Cardiac muscle cell (in vitro differentiated cells and primary cell): ENCODE data around the gene FGF5. TPM values are rescaled to one million over a fixed set of nuclear protein-coding genes. Genes with fewer than 3 reads are reported as not detected.

Experiments used
- DNase-seq, 2 donors: peaks; one replicate each; pipeline versions ENCODE4 v3.0.0 to v3.0.0-alpha.2; 2010 to 2017; ENCODE audit warnings: low read depth in 1 of 2, low spot score in 1 of 2
- H3K27ac ChIP-seq: fragments of 200-600 bp; sonication (generic); 2 replicates; pipeline ENCODE4 v1.5.1; 2016
- H3K27me3 ChIP-seq: fragments of 200-600 bp; sonication (generic); 2 replicates; pipeline ENCODE4 v1.6.0; 2016; ENCODE audit warnings: control low read depth
- H3K36me3 ChIP-seq: fragments of 200-600 bp; sonication (generic); 2 replicates; pipeline ENCODE4 v1.5.1; 2016; ENCODE audit warnings: control low read depth
- H3K4me1 ChIP-seq: fragments of 200-600 bp; sonication (generic); 2 replicates; pipeline ENCODE4 v1.8.1; 2017; ENCODE audit warnings: low read depth, mild to moderate bottlenecking, mixed run types
- H3K4me3 ChIP-seq: fragments of 200-600 bp; sonication (generic); 2 replicates; pipeline ENCODE4 v1.5.1; 2016; ENCODE audit warnings: mild to moderate bottlenecking
- H3K9me3 ChIP-seq: fragments of 200-600 bp; sonication (generic); 2 replicates; pipeline ENCODE4 v1.5.1; 2017; ENCODE audit warnings: low read depth, mild to moderate bottlenecking, control low read depth
- polyA plus RNA-seq: library from polyadenylated mRNA; unstranded; fragments of >200 nt; fragmentation: Nextera tagmentation; extraction: Ambion mirVana; gene quantifications from 2 replicates; pipeline ENCODE4 v1.2.1, GENCODE V29; 2016
- total RNA-seq: library from RNA; depleted of rRNA; stranded (reverse); fragments of >200 nt; gene quantifications from 2 replicates; pipeline ENCODE4 v1.2.3, GENCODE V29; 2016
- TF ChIP-seq, protein P1 (sequence below): IDR thresholded peaks from 2 replicates; pipeline ENCODE4 v1.5.1; 2012; ENCODE audit warnings: low read depth, mild to moderate bottlenecking, low read length

The FGF5 gene
- total and polyA plus RNA-seq, 2 experiments from 2014 or later, result 0.21 to 2.0 TPM

DNA sequence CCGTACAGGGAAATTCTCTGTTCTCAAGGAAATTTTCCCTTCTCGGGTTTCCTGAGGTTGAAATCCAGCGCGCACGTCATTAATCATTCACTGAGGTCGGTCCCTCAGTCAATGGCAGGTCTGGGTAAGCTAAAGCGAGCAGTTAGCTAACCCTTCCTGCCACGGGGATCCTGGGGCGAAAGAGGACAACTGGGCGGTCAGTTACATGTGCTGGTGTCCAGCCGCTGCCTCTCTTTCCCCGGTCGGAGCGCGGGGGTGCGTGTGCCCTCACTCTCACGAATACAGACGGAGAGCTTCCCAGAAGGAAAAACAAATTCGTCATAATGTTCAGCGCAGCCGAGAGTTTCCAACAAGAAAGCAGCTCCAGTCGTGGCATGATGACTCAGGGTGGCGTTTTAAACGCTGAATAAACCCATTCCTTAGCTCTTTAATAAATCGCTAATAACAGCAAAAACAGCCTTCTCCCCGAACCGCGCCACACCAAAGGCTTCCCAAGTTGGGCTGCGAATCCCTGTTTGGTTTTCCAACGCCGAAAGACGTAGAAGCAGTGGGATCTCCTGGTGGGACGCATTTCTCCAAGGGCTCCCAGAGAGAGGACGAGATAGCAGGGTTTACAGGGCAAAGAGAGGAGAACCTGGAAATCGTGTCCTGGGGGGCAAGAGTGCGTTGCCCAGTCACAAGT, 752 bp upstream of the FGF5 start:
- Histone ChIP-seq H3K4me1 (peaks cover 10% of the 10 kb centered on the region), H3K4me3 (peak overlapping the region; percentile 30), H3K27me3 (peaks cover 81% of the 10 kb centered on the region), H3K27ac (no peak overlapping the region), H3K9me3 (no peaks in the 10 kb centered on the region), H3K36me3 (no peaks in the 10 kb centered on the region)
- TF ChIP-seq, protein P1, sequence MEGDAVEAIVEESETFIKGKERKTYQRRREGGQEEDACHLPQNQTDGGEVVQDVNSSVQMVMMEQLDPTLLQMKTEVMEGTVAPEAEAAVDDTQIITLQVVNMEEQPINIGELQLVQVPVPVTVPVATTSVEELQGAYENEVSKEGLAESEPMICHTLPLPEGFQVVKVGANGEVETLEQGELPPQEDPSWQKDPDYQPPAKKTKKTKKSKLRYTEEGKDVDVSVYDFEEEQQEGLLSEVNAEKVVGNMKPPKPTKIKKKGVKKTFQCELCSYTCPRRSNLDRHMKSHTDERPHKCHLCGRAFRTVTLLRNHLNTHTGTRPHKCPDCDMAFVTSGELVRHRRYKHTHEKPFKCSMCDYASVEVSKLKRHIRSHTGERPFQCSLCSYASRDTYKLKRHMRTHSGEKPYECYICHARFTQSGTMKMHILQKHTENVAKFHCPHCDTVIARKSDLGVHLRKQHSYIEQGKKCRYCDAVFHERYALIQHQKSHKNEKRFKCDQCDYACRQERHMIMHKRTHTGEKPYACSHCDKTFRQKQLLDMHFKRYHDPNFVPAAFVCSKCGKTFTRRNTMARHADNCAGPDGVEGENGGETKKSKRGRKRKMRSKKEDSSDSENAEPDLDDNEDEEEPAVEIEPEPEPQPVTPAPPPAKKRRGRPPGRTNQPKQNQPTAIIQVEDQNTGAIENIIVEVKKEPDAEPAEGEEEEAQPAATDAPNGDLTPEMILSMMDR, result no peak
- DNase-seq, result peak; percentile 33 to 54

DNA sequence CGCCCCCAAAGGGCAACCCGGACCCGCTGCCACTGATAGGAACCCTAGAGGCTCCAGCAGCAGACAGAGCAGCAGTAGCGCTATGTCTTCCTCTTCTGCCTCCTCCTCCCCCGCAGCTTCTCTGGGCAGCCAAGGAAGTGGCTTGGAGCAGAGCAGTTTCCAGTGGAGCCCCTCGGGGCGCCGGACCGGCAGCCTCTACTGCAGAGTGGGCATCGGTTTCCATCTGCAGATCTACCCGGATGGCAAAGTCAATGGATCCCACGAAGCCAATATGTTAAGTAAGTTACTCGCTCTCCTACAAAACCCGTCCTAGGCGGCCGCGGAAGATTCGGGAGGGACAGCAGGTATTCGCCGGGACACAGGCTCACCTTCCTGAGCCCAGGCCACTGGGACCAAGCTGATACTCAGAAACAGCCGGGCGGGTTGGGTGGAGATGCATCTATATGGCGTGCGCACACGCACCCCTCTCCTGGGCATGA, 477 bp downstream of the FGF5 start:
- TF ChIP-seq, protein P1, result no peak
- Histone ChIP-seq H3K4me3 (peak overlapping the region; percentile 30), H3K36me3 (no peaks in the 10 kb centered on the region), H3K4me1 (peaks cover 10% of the 10 kb centered on the region), H3K9me3 (no peaks in the 10 kb centered on the region), H3K27me3 (peaks cover 94% of the 10 kb centered on the region), H3K27ac (no peak overlapping the region)
- DNase-seq, result peak; percentile 21 to 53

DNA sequence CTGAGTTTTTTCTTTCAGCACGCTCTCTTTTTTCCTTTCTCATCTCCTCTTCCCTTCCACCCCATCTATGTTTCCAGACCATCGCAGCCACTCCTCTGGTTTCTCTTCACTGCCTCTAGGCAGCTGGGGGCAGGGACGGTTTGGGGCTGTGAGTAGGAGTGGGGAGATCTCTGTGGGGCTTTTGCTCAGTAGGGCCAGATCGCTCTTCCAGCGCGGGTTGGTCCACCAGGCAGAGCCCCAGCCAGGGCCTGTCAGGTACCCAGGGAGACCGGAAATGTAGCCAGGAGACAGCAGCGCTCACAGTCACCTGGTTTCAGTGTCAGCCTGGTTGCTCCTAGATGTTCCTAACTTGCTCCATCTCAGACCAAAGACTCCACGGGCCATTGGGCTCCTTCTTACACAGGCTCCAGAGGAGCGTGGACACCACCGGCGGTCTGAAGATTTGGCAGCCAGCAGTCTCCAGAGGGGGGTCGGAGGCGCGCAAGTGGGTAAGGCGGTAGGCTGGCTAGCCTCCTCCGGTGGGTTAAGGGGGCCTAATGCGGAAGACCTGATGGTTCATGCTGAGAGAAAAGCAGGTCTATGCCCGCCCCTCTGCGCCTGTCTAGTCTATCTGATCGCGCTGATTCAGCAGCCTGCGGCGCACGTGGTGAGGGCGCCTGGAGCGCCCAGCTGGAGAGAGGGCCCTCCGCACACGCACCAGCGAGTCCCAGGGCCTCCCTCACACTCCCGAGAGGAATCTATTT, 1.8 kb downstream of the FGF5 start:
- peaks cover 100% of the 10 kb centered on the region for H3K27me3 ChIP-seq
- H3K9me3 ChIP-seq, result no peaks in the 10 kb centered on the region
- H3K4me1 ChIP-seq, result peaks cover 10% of the 10 kb centered on the region
- no peaks in the 10 kb centered on the region for H3K36me3 ChIP-seq
- no peak overlapping the region for H3K4me3 ChIP-seq
- DNase-seq, result peak; percentile 2 to 16
- TF ChIP-seq, protein P1, result no peak
- no peak overlapping the region for H3K27ac ChIP-seq

DNA sequence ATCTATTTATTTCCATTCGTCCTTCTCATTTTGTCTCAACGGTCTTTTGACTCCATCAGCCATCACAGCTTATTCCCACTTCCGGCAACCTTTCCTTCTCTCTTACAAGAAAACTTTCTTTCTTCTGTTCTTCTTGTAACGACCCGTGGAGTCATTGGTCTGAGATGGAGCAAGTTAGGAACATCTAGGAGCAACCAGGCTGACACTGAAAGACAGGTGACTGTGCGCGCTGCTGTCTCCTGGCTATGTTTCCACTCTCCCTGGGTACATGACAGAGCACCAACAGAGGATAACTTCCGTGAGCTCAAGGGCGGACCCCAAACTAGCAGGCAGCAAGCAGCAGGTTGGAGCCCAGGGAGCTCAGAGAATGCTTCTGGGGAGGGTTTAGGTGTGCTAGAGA, 2.5 kb downstream of the FGF5 start:
- DNase-seq, result no peak
- Histone ChIP-seq H3K27me3 (peaks cover 100% of the 10 kb centered on the region), H3K27ac (no peak overlapping the region), H3K4me3 (no peak overlapping the region), H3K36me3 (no peaks in the 10 kb centered on the region), H3K9me3 (no peaks in the 10 kb centered on the region), H3K4me1 (peaks cover 10% of the 10 kb centered on the region)
- TF ChIP-seq, protein P1, result no peak

DNA sequence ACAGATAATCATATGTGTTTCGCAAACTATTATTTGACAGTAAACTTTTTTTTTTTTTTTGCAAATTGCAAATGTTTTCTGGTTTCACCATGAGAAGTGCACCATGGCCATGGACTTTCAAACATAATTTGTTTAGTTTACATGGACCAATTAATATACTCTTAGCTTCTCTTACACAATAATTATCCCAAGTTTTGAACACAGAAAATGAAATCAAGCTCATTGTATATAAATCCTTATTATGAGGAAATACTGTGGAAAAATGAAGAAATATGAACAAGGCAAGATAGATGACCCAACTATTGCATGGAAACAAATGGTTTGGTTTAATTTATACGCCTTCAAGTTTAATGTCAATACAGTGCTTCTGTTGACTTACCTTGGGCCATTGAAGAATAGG, 3.9 kb downstream of the FGF5 start:
- peaks cover under 1% of the 10 kb centered on the region for H3K4me1 ChIP-seq
- TF ChIP-seq, protein P1, result no peak
- no peaks in the 10 kb centered on the region for H3K36me3 ChIP-seq
- H3K4me3 ChIP-seq, result no peak overlapping the region
- H3K27ac ChIP-seq, result no peak overlapping the region
- peaks cover 96% of the 10 kb centered on the region for H3K27me3 ChIP-seq
- DNase-seq, result no peak
- H3K9me3 ChIP-seq, result no peaks in the 10 kb centered on the region
